Right atrium auricular region (tissue), 2 donors: ENCODE measurements around the gene NLRC5. TPM values are rescaled to one million over a fixed set of nuclear protein-coding genes. Genes with fewer than 3 reads are reported as not detected.

Experiments used
- DNase-seq: peaks from one replicate; pipeline ENCODE4 v3.0.0-alpha.2; 2019; ENCODE audit warnings: low spot score
- H3K27ac ChIP-seq, 2 donors: fragments of 200-600 bp; sonication (generic); 1 replicate in 1 of 2; 2 replicates in 1 of 2; pipeline ENCODE4 v1.5.1; 2016 to 2019
- H3K27me3 ChIP-seq, 2 donors: fragments of 200-600 bp; sonication (generic); one replicate each; pipeline versions ENCODE4 v1.5.1 to v1.6.0; 2017 to 2019
- H3K36me3 ChIP-seq: fragments of 200-600 bp; sonication (generic); one replicate; pipeline ENCODE4 v1.5.1; 2016
- H3K4me1 ChIP-seq, 2 donors: fragments of 200-600 bp; sonication (generic); one replicate each; pipeline versions ENCODE4 v1.5.1 to v1.6.0; 2017 to 2019
- H3K4me3 ChIP-seq, 2 donors: fragments of 200-600 bp; sonication (generic); 1 replicate in 1 of 2; 2 replicates in 1 of 2; pipeline ENCODE4 v1.5.1; 2017 to 2019; ENCODE audit warnings: mild to moderate bottlenecking in 1 of 2, moderate library complexity in 1 of 2
- H3K9me3 ChIP-seq, 2 donors: fragments of 200-600 bp; sonication (generic); one replicate each; pipeline ENCODE4 v1.5.1; 2019
- total RNA-seq, 2 donors: library from RNA; depleted of rRNA; stranded (reverse); fragments of >200 nt; gene quantifications; one replicate each; pipeline ENCODE4 v1.1.0, GENCODE V29; 2016
- TF ChIP-seq, protein P1 (sequence below), 2 donors: fragments of 200-600 bp; sonication (generic); IDR thresholded peaks; one replicate each; pipeline ENCODE4 v1.5.1; 2019; ENCODE audit warnings: antibody characterized with exemption in 2 of 2

The NLRC5 gene
- total RNA-seq, 2 donors from 2014 or later = 8.0 to 9.7 TPM

DNA sequence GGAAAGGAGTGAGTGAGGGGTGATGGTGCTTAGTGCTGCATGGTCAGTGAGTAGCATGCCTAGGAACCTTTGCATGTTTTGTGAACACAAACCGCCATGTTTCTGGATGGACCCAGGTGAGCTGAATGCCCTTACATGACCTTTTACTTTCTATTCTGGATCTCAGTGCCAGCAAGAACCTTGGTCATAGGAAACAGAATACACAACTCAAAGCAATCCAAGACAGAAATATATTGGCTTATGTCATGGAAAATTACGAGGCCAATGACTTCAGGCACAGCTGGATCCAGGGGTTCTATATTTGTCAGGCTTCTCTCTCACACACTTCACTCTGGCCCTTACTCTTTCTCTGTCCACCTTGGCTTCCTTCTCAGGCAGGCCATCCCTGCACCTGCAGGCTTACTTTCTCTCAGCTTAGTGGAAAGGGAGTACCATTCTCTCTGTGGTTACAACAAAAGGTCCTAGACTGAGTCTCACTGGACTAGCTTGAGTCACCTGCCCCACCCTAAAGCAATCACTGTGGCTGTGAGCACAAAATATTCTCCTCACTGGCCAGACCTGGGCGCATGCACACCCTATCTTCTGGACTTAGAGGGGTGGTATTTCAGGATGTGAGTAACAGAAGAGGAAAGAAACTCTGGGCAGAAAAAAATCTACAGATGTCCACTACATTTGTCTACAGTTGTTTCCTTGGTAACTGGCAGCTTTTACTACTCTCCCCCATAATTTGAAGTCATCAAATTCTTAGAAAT, 82.7 kb downstream of the NLRC5 start:
- H3K36me3 ChIP-seq = peaks cover 6% of the 10 kb centered on the region

DNA sequence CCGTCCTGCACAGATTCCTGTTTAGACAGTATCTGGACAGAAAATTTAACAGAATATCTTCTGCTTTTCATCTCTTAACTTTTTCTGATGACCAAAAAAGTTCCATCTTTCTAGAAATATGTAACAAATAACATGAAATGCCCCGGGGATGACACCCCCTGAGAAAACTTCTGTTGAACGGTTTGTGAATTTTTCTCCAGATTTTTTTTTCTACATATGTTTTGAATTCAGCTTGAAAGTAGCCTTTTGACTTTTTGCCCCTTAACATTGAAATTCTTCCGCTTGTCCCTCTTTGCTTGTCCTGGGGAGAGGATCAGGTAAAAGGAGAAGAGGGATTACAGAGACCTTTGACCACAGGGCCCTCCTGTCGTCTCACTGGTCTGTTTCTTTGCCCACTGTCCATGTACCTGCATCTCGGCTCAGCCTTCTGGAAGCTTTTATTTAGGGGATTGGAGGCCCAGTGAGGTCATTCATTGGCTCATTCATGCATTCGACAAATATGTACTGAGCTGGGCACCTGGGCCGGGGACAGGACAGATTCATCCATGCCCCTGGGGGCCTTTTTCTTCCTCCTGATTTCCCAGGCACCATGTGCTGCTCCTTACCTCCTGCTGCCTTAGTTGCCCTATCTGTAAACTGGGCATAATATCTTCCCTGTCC, 83.4 kb downstream of the NLRC5 start:
- H3K4me1 ChIP-seq = no peaks in the 10 kb centered on the region
- H3K4me3 ChIP-seq = no peak overlapping the region
- no peaks in the 10 kb centered on the region for H3K27me3 ChIP-seq
- H3K9me3 ChIP-seq = no peaks in the 10 kb centered on the region
- TF ChIP-seq, protein P1, sequence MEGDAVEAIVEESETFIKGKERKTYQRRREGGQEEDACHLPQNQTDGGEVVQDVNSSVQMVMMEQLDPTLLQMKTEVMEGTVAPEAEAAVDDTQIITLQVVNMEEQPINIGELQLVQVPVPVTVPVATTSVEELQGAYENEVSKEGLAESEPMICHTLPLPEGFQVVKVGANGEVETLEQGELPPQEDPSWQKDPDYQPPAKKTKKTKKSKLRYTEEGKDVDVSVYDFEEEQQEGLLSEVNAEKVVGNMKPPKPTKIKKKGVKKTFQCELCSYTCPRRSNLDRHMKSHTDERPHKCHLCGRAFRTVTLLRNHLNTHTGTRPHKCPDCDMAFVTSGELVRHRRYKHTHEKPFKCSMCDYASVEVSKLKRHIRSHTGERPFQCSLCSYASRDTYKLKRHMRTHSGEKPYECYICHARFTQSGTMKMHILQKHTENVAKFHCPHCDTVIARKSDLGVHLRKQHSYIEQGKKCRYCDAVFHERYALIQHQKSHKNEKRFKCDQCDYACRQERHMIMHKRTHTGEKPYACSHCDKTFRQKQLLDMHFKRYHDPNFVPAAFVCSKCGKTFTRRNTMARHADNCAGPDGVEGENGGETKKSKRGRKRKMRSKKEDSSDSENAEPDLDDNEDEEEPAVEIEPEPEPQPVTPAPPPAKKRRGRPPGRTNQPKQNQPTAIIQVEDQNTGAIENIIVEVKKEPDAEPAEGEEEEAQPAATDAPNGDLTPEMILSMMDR (IDR thresholded peaks at IDR 0.05) = no peak
- no peak overlapping the region for H3K27ac ChIP-seq
- H3K36me3 ChIP-seq = peaks cover 6% of the 10 kb centered on the region
- DNase-seq = no peak

More for the DNA sequence above, 82.7 kb downstream of the NLRC5 start:
- TF ChIP-seq, protein P1 (IDR thresholded peaks at IDR 0.05) = no peak
- DNase-seq = no peak
- Histone ChIP-seq H3K9me3 (no peaks in the 10 kb centered on the region), H3K4me3 (no peak overlapping the region), H3K27me3 (no peaks in the 10 kb centered on the region), H3K27ac (no peak overlapping the region), H3K4me1 (no peaks in the 10 kb centered on the region)

DNA sequence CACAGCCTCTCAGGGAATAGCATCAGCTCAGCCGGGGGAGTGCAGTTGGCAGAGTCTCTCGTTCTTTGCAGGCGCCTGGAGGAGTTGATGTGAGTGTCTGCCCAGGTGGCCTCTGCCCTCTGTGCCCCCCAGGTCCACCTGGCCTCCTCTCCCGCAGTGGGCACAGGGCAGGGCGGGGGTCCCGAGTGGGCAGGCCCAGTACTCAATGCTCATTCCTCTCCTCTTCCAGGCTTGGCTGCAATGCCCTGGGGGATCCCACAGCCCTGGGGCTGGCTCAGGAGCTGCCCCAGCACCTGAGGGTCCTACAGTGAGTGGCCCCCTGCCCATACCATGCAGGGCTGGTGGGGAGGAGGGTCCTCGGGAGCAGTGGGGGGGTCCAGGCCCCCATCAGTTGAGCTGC, 88.4 kb downstream of the NLRC5 start:
- peaks cover 6% of the 10 kb centered on the region for H3K36me3 ChIP-seq
- DNase-seq = no peak

DNA sequence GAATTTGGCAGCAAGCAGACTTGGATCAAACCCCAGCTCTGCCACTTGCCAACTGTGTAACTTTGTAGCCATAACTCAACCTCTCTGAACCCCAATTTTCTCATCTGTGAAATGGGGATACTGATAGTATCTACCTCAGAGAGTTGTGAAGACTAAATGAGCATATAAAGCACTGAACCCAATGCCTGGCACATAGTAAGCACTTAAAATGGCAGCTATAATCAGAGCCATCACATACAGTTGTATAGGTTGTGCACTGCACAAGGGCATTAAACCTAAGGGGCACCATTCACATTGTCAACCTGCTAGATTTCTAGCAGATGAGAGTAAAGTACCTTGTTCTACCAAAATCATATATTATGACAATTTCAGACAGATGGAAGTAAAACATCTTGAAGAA, 92.4 kb downstream of the NLRC5 start:
- peaks cover 0 to 9% of the 10 kb centered on the region in 2 donors for H3K4me1 ChIP-seq
- no peaks in the 10 kb centered on the region for H3K36me3 ChIP-seq

More for the DNA sequence above, 88.4 kb downstream of the NLRC5 start:
- H3K27me3 ChIP-seq = no peaks in the 10 kb centered on the region
- H3K9me3 ChIP-seq = no peaks in the 10 kb centered on the region
- no peak overlapping the region for H3K27ac ChIP-seq
- H3K4me3 ChIP-seq = no peak overlapping the region
- TF ChIP-seq, protein P1 (IDR thresholded peaks at IDR 0.05) = no peak
- H3K4me1 ChIP-seq = no peaks in the 10 kb centered on the region

DNA sequence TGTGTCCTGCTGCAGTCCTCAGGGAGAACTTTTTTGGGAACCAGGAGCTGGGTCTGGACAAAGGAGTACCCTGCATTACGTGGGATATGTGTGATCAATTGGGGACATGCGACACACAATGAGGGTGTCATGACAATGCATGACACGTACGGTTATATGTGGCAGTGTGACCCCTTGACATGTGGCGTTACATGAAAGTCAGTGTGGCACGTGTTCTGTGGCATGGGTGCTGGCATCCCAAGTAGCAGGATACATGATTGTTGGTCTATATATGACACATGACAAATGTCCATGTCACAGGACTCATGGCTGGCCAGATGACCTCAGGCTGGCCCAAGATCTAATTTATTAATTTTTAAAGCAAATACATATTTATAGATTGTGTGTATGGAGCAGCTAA, 93.3 kb downstream of the NLRC5 start:
- H3K4me3 ChIP-seq = no peak overlapping the region
- H3K27ac ChIP-seq = no peak overlapping the region
- peaks cover 0 to 9% of the 10 kb centered on the region in 2 donors for H3K4me1 ChIP-seq
- no peaks in the 10 kb centered on the region for H3K36me3 ChIP-seq
- no peaks in the 10 kb centered on the region for H3K27me3 ChIP-seq
- H3K9me3 ChIP-seq = no peaks in the 10 kb centered on the region
- TF ChIP-seq, protein P1 (IDR thresholded peaks at IDR 0.05) = no peak
- DNase-seq = no peak

More for the DNA sequence above, 92.4 kb downstream of the NLRC5 start:
- Histone ChIP-seq H3K27ac (no peak overlapping the region), H3K9me3 (no peaks in the 10 kb centered on the region), H3K4me3 (no peak overlapping the region), H3K27me3 (no peaks in the 10 kb centered on the region)
- no peak for DNase-seq
- TF ChIP-seq, protein P1 (IDR thresholded peaks at IDR 0.05) = no peak
